IMR-90 (cell line): ENCODE results near the gene RNF40. TPM values are rescaled to one million over a fixed set of nuclear protein-coding genes. Genes with fewer than 3 reads are reported as not detected.

ENCODE experiments used
- ATAC-seq: fragments of 200-7000 bp; cut with Tn5 transposase; 2 replicates; pipeline ENCODE4 v1.9.1; 2020; ENCODE audit warnings: low read depth, mild to moderate bottlenecking, moderate library complexity
- BruUV-seq: library from RNA; stranded (reverse); fragments of 400-500 nt; replicated peaks from 2 replicates; lab custom pipeline; 2021; lab: Mats Ljungman, UMichigan
- CTCF ChIA-PET: fragments of 300-600 bp; formaldehyde crosslinking; extraction: SDS; loops from one replicate; lab custom pipeline; 2021; ENCODE audit warnings: antibody characterized with exemption; lab: Yijun Ruan, JAX
- POLR2A ChIA-PET: fragments of 300-600 bp; sonication (Branson Sonifier 250); formaldehyde crosslinking; loops from one replicate; lab custom pipeline; 2022; ENCODE audit warnings: antibody characterized with exemption; ENCODE audit not compliant: unreplicated experiment; lab: Charles Lee
- DNase-seq: peaks from one replicate; pipeline ENCODE4 v3.0.0; 2013
- H2AFZ ChIP-seq: replicated peaks from 2 replicates; pipeline ENCODE3; 2013; ENCODE audit warnings: low read length, mild to moderate bottlenecking; ENCODE audit not compliant: poor library complexity
- H2AK5ac ChIP-seq: 2 replicates; pipeline ENCODE4 v1.6.1; 2013; ENCODE audit warnings: low read depth, low read length, inconsistent platforms
- H2AK9ac ChIP-seq: replicated peaks from 2 replicates; pipeline ENCODE3; 2013; ENCODE audit warnings: mild to moderate bottlenecking, low read depth, low read length, moderate library complexity; ENCODE audit not compliant: poor library complexity
- H2BK120ac ChIP-seq: 2 replicates; pipeline ENCODE4 v1.6.1; 2013; ENCODE audit warnings: low read depth, low read length, inconsistent platforms
- H2BK15ac ChIP-seq: 3 replicates; pipeline ENCODE4 v1.6.1; 2013; ENCODE audit warnings: low read depth, low read length, inconsistent platforms
- H2BK20ac ChIP-seq: 2 replicates; pipeline ENCODE4 v1.6.1; 2013; ENCODE audit warnings: low read depth, mild to moderate bottlenecking, inconsistent platforms, low read length, moderate library complexity
- H2BK5ac ChIP-seq: 2 replicates; pipeline ENCODE4 v1.6.1; 2013; ENCODE audit warnings: mild to moderate bottlenecking, low read depth, low read length, inconsistent platforms; ENCODE audit not compliant: poor library complexity, severe bottlenecking
- H3K14ac ChIP-seq: replicated peaks from 2 replicates; pipeline ENCODE4 v1.6.1; 2013; ENCODE audit warnings: low read depth, low read length, inconsistent platforms
- H3K18ac ChIP-seq: 2 replicates; pipeline ENCODE4 v1.6.1; 2013; ENCODE audit warnings: low read depth, low read length, control low read depth
- H3K23ac ChIP-seq: 2 replicates; pipeline ENCODE4 v1.6.1; 2013; ENCODE audit warnings: low read depth, low read length, inconsistent platforms
- H3K27ac ChIP-seq: 2 replicates; pipeline ENCODE4 v1.5.1; 2013; ENCODE audit warnings: mild to moderate bottlenecking, control low read depth, low read length; ENCODE audit not compliant: insufficient read depth
- H3K27me3 ChIP-seq: 2 replicates; pipeline ENCODE4 v1.6.1; 2013; ENCODE audit warnings: low read length; ENCODE audit not compliant: control insufficient read depth, insufficient read depth
- H3K36me3 ChIP-seq: 2 replicates; pipeline ENCODE4 v1.6.1; 2013; ENCODE audit warnings: low read length, mixed read lengths; ENCODE audit not compliant: control insufficient read depth, insufficient read depth
- H3K4ac ChIP-seq: 2 replicates; pipeline ENCODE4 v1.6.1; 2013; ENCODE audit warnings: low read depth, low read length, inconsistent platforms
- H3K4me1 ChIP-seq: 2 replicates; pipeline ENCODE4 v1.6.1; 2013; ENCODE audit warnings: low read length, mixed read lengths; ENCODE audit not compliant: control insufficient read depth, insufficient read depth
- H3K4me2 ChIP-seq: 2 replicates; pipeline ENCODE4 v1.6.1; 2013; ENCODE audit warnings: low read depth, mild to moderate bottlenecking, control low read depth, low read length, moderate library complexity
- H3K4me3 ChIP-seq: 2 replicates; pipeline ENCODE4 v1.5.1; 2013; ENCODE audit warnings: low read depth, mild to moderate bottlenecking, control low read depth, low read length, moderate library complexity; ENCODE audit not compliant: insufficient read depth
- H3K56ac ChIP-seq: 2 replicates; pipeline ENCODE4 v1.6.1; 2013; ENCODE audit warnings: low read length, inconsistent platforms; ENCODE audit not compliant: insufficient read depth; ENCODE audit errors: extremely low read depth
- H3K79me1 ChIP-seq, 2 experiments: 2 replicates each; pipeline ENCODE4 v1.6.1; 2013; ENCODE audit warnings: low read length in 2 of 2, inconsistent platforms in 1 of 2, low read depth in 1 of 2
- H3K9ac ChIP-seq: 2 replicates; pipeline ENCODE4 v1.6.1; 2013; ENCODE audit warnings: low read depth, low read length, control low read depth
- H3K9me1 ChIP-seq: 2 replicates; pipeline ENCODE4 v1.6.1; 2013; ENCODE audit warnings: low read length, inconsistent platforms; ENCODE audit not compliant: insufficient read depth
- H3K9me3 ChIP-seq: 2 replicates; pipeline ENCODE4 v1.6.1; 2013; ENCODE audit warnings: low read length; ENCODE audit not compliant: control insufficient read depth, insufficient read depth
- H4K20me1 ChIP-seq: 2 replicates; pipeline ENCODE4 v1.6.1; 2013; ENCODE audit warnings: low read length, inconsistent platforms; ENCODE audit not compliant: insufficient read depth
- H4K5ac ChIP-seq: 2 replicates; pipeline ENCODE4 v1.6.1; 2013; ENCODE audit warnings: mild to moderate bottlenecking, low read depth, low read length, control low read depth
- H4K8ac ChIP-seq, 2 experiments: 2 replicates each; pipeline ENCODE4 v1.6.1; 2013; ENCODE audit warnings: low read depth in 2 of 2, low read length in 2 of 2, control low read depth in 1 of 2, inconsistent platforms in 1 of 2
- H4K91ac ChIP-seq: 2 replicates; pipeline ENCODE4 v1.6.1; 2013; ENCODE audit warnings: low read depth, low read length, inconsistent platforms; ENCODE audit not compliant: insufficient read depth
- CHD1 ChIP-seq: IDR thresholded peaks from 2 replicates; pipeline ENCODE4 v1.6.1; 2012; ENCODE audit warnings: low read depth, low read length, improper control_type of control experiment
- RAD21 ChIP-seq: IDR thresholded peaks from 2 replicates; pipeline ENCODE4 v1.6.1; 2012; ENCODE audit warnings: low read length, improper control_type of control experiment
- WGBS, 2 experiments: methylation state at CpG; one replicate each; pipeline versions ENCODE4 v1.1.5 to v1.1.7; 2013; ENCODE audit warnings: missing lambda C conversion rate in 2 of 2; ENCODE audit not compliant: insufficient read length in 1 of 2; ENCODE audit errors: extremely low coverage in 2 of 2; 5-methylcytosine and 5-hydroxymethylcytosine counted together
- dilution Hi-C: fragments of 300-500 bp; cut with HindIII; formaldehyde crosslinking; loops from one replicate; pipeline ENCODE4 v1.14.3; 2018; ENCODE audit warnings: low sequenced_read_pairs; ENCODE audit not compliant: unreplicated experiment
- in situ Hi-C: fragments of 300-500 bp; cut with MboI; formaldehyde crosslinking; loops from 3 replicates; pipeline ENCODE4 v1.14.3; 2019; ENCODE audit warnings: low sequenced_read_pairs, inconsistent platforms, mixed read lengths
- intact Hi-C: fragments of 100-400 bp; cut with micrococcal nuclease; formaldehyde crosslinking; loops from 2 replicates; pipeline ENCODE4 v1.10.0; 2022
- polyA plus RNA-seq, 3 experiments: library from polyadenylated mRNA; depleted of rRNA; stranded (reverse); fragments of >200 nt; gene quantifications; 2 replicates each; pipeline ENCODE4 v1.2.3, GENCODE V29; 2012; ENCODE audit warnings: low replicate concordance in 1 of 3
- total RNA-seq: library from RNA; depleted of rRNA; stranded (reverse); fragments of >200 nt; gene quantifications from 2 replicates; pipeline ENCODE4 v1.2.3, GENCODE V29; 2012
- TF ChIP-seq, protein P1 (sequence below): conservative IDR thresholded peaks from 2 replicates; pipeline ENCODE4 v1.5.1; 2012; ENCODE audit warnings: mild to moderate bottlenecking, low read depth, low read length, improper control_type of control experiment

RNF40 gene
- total and polyA plus RNA-seq, 2 of the 4 experiments (the other 2 are of a cell fraction): 46.7 to 72.4 TPM

GRCh38 chr16:30728321-30728720 is 33.8 kb upstream of the RNF40 start:
- Histone ChIP-seq H2BK120ac (no peak overlapping the region), H3K4me2 (no peak overlapping the region), H2BK5ac (no peak overlapping the region), H3K23ac (no peak overlapping the region), H3K56ac (no peak overlapping the region), H2BK20ac (no peak overlapping the region), H2BK15ac (no peak overlapping the region), H3K27ac (no peak overlapping the region), H3K14ac (no peak overlapping the region), H3K79me1 (peaks cover 24 to 36% of the 10 kb centered on the region in 2 experiments), H4K8ac (no peak overlapping the region), H3K4me1 (no peaks in the 10 kb centered on the region), H4K5ac (no peak overlapping the region), H3K36me3 (peaks cover 62% of the 10 kb centered on the region), H3K9me3 (no peaks in the 10 kb centered on the region), H3K27me3 (no peaks in the 10 kb centered on the region), H3K9ac (no peak overlapping the region), H4K20me1 (peaks cover 3% of the 10 kb centered on the region), H3K18ac (no peak overlapping the region), H3K4me3 (no peak overlapping the region), H4K91ac (no peak overlapping the region), H3K9me1 (no peaks in the 10 kb centered on the region; the same call in 1 of the 2 replicates), H2AK5ac (no peak overlapping the region), H2AFZ (no peak overlapping the region), H3K4ac (no peak overlapping the region), H2AK9ac (no peak overlapping the region)
- ChIA-PET CTCF (no interaction called here), POLR2A (no interaction called here)
- no TSS peak for BruUV-seq
- intact Hi-C loops (no loop called here), in situ Hi-C loops (no loop called here), dilution Hi-C loops (no loop called here)
- TF ChIP-seq CHD1: no peak
- no peak for TF ChIP-seq RAD21
- TF ChIP-seq, protein P1, sequence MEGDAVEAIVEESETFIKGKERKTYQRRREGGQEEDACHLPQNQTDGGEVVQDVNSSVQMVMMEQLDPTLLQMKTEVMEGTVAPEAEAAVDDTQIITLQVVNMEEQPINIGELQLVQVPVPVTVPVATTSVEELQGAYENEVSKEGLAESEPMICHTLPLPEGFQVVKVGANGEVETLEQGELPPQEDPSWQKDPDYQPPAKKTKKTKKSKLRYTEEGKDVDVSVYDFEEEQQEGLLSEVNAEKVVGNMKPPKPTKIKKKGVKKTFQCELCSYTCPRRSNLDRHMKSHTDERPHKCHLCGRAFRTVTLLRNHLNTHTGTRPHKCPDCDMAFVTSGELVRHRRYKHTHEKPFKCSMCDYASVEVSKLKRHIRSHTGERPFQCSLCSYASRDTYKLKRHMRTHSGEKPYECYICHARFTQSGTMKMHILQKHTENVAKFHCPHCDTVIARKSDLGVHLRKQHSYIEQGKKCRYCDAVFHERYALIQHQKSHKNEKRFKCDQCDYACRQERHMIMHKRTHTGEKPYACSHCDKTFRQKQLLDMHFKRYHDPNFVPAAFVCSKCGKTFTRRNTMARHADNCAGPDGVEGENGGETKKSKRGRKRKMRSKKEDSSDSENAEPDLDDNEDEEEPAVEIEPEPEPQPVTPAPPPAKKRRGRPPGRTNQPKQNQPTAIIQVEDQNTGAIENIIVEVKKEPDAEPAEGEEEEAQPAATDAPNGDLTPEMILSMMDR: no peak
- WGBS, 2 experiments: no CpG with 5 or more reads among the region's 6 CpGs
- no peak for DNase-seq
- no peak for ATAC-seq
